Ectodermal cell (in vitro differentiated cells): ENCODE measurements around the gene DHRS7B.

Experiments
- H3K27ac ChIP-seq: 2 replicates; pipeline ENCODE4 v1.7.0; 2013; ENCODE audit warnings: mild to moderate bottlenecking, low read depth, low read length; ENCODE audit not compliant: insufficient read depth, poor library complexity, severe bottlenecking
- H3K27me3 ChIP-seq: 2 replicates; pipeline ENCODE4 v1.7.0; 2013; ENCODE audit warnings: mild to moderate bottlenecking, low read length; ENCODE audit not compliant: insufficient read depth, control insufficient read depth, poor library complexity, severe bottlenecking
- H3K36me3 ChIP-seq: one replicate; pipeline ENCODE4 v1.7.0; 2013; ENCODE audit warnings: low read length; ENCODE audit not compliant: control insufficient read depth, insufficient read depth
- H3K4me1 ChIP-seq: one replicate; pipeline ENCODE4 v1.7.0; 2013; ENCODE audit warnings: low read length; ENCODE audit not compliant: control insufficient read depth, insufficient read depth
- H3K4me3 ChIP-seq: 2 replicates; pipeline ENCODE4 v1.7.0; 2013; ENCODE audit warnings: low read depth, low read length, control low read depth; ENCODE audit not compliant: insufficient read depth
- H3K9me3 ChIP-seq: 2 replicates; pipeline ENCODE4 v1.7.0; 2013; ENCODE audit warnings: mild to moderate bottlenecking, low read length, moderate library complexity; ENCODE audit not compliant: control insufficient read depth
- WGBS, 2 experiments: methylation state at CpG; one replicate each; pipeline ENCODE4 v1.1.7; 2013; ENCODE audit warnings: missing lambda C conversion rate in 2 of 2; 5-methylcytosine and 5-hydroxymethylcytosine counted together

DHRS7B gene

GRCh38 chr17:21149621-21150020, 22.9 kb downstream of the DHRS7B start:
- H3K36me3 ChIP-seq = peaks cover 3% of the 10 kb centered on the region
- H3K27me3 ChIP-seq = no peaks in the 10 kb centered on the region
- H3K4me1 ChIP-seq = no peaks in the 10 kb centered on the region
- H3K4me3 ChIP-seq = no peak overlapping the region
- H3K9me3 ChIP-seq = peaks cover 3% of the 10 kb centered on the region
- 100% methylated on average over 1 of the region's 1 CpG; no CpG with 5 or more reads in 1 of the 2 experiments for WGBS, 2 experiments
- H3K27ac ChIP-seq = no peak overlapping the region

GRCh38 chr17:21152731-21153130, 26.0 kb downstream of the DHRS7B start:
- Histone ChIP-seq H3K9me3 (peaks cover 3% of the 10 kb centered on the region), H3K27me3 (no peaks in the 10 kb centered on the region), H3K27ac (no peak overlapping the region), H3K4me3 (no peak overlapping the region), H3K36me3 (peaks cover under 1% of the 10 kb centered on the region), H3K4me1 (no peaks in the 10 kb centered on the region)
- 84 to 96% methylated on average over 1 of the region's 1 CpG for WGBS, 2 experiments

- no peak overlapping the region for H3K4me3 ChIP-seq
- no peaks in the 10 kb centered on the region for H3K4me1 ChIP-seq
- H3K36me3 ChIP-seq = no peaks in the 10 kb centered on the region
- H3K27me3 ChIP-seq = no peaks in the 10 kb centered on the region
- 83 to 92% methylated on average over 1 of the region's 1 CpG for WGBS, 2 experiments
- H3K27ac ChIP-seq = no peak overlapping the region
- H3K9me3 ChIP-seq = no peaks in the 10 kb centered on the region
These were observed 31.0 kb downstream of the DHRS7B start for GRCh38 chr17:21157586-21158370.

- Histone ChIP-seq H3K9me3 (no peaks in the 10 kb centered on the region), H3K4me3 (no peak overlapping the region), H3K4me1 (no peaks in the 10 kb centered on the region), H3K36me3 (no peaks in the 10 kb centered on the region), H3K27ac (no peak overlapping the region), H3K27me3 (no peaks in the 10 kb centered on the region)
These were observed 33.6 kb downstream of the DHRS7B start for GRCh38 chr17:21160401-21160800.

GRCh38 chr17:21161498-21162393, 35.0 kb downstream of the DHRS7B start:
- 81 to 89% methylated on average over 7 of the region's 7 CpGs for WGBS, 2 experiments
- H3K4me1 ChIP-seq = no peaks in the 10 kb centered on the region
- no peaks in the 10 kb centered on the region for H3K27me3 ChIP-seq
- H3K36me3 ChIP-seq = no peaks in the 10 kb centered on the region
- H3K9me3 ChIP-seq = no peaks in the 10 kb centered on the region
- no peak overlapping the region for H3K27ac ChIP-seq
- no peak overlapping the region for H3K4me3 ChIP-seq

GRCh38 chr17:21162394-21162775, 35.6 kb downstream of the DHRS7B start:
- no peak overlapping the region for H3K27ac ChIP-seq
- no peaks in the 10 kb centered on the region for H3K9me3 ChIP-seq
- H3K4me1 ChIP-seq = no peaks in the 10 kb centered on the region
- 83 to 97% methylated on average over 1 to 2 of the region's 2 CpGs for WGBS, 2 experiments
- H3K36me3 ChIP-seq = no peaks in the 10 kb centered on the region
- no peaks in the 10 kb centered on the region for H3K27me3 ChIP-seq
- no peak overlapping the region for H3K4me3 ChIP-seq

- no peaks in the 10 kb centered on the region for H3K27me3 ChIP-seq
- no peaks in the 10 kb centered on the region for H3K36me3 ChIP-seq
- no peak overlapping the region for H3K4me3 ChIP-seq
- no peak overlapping the region for H3K27ac ChIP-seq
- no peaks in the 10 kb centered on the region for H3K9me3 ChIP-seq
- WGBS, 2 experiments = 93 to 94% methylated on average over 6 of the region's 6 CpGs
- no peaks in the 10 kb centered on the region for H3K4me1 ChIP-seq
These were observed 36.3 kb downstream of the DHRS7B start for GRCh38 chr17:21163101-21163500.

- no peaks in the 10 kb centered on the region for H3K36me3 ChIP-seq
- WGBS, 2 experiments = 91% methylated on average over 6 of the region's 6 CpGs
- H3K4me3 ChIP-seq = no peak overlapping the region
- no peaks in the 10 kb centered on the region for H3K4me1 ChIP-seq
- H3K27ac ChIP-seq = no peak overlapping the region
- H3K27me3 ChIP-seq = no peaks in the 10 kb centered on the region
- no peaks in the 10 kb centered on the region for H3K9me3 ChIP-seq
These were observed 37.5 kb downstream of the DHRS7B start for GRCh38 chr17:21164216-21164615.

GRCh38 chr17:21164620-21165019, 37.9 kb downstream of the DHRS7B start:
- Histone ChIP-seq H3K27ac (no peak overlapping the region), H3K4me1 (no peaks in the 10 kb centered on the region), H3K9me3 (no peaks in the 10 kb centered on the region), H3K4me3 (no peak overlapping the region), H3K36me3 (no peaks in the 10 kb centered on the region), H3K27me3 (no peaks in the 10 kb centered on the region)
- WGBS, 2 experiments = 89 to 95% methylated on average over 5 of the region's 5 CpGs

GRCh38 chr17:21165922-21166594, 39.3 kb downstream of the DHRS7B start:
- no peak overlapping the region for H3K27ac ChIP-seq

More at GRCh38 chr17:21165922-21166594, 39.3 kb downstream of the DHRS7B start:
- WGBS, 2 experiments = 96% methylated on average over 11 of the region's 11 CpGs
- no peaks in the 10 kb centered on the region for H3K36me3 ChIP-seq
- H3K4me3 ChIP-seq = no peak overlapping the region
- no peaks in the 10 kb centered on the region for H3K27me3 ChIP-seq
- H3K9me3 ChIP-seq = no peaks in the 10 kb centered on the region
- H3K4me1 ChIP-seq = no peaks in the 10 kb centered on the region
